CD14-positive monocyte (primary cell): Measurements from ENCODE around the gene LBP. TPM values are rescaled to one million over a fixed set of nuclear protein-coding genes. Genes with fewer than 3 reads are reported as not detected.

Experiments
- DNase-seq, 3 donors: peaks; one replicate each; pipeline ENCODE4 v3.0.0-alpha.2; 2011 to 2022
- H2AFZ ChIP-seq: 2 replicates; pipeline ENCODE4 v1.6.0; 2012; ENCODE audit warnings: mild to moderate bottlenecking, low read depth, low read length, inconsistent platforms; ENCODE audit not compliant: insufficient read depth, poor library complexity, severe bottlenecking
- H3K27ac ChIP-seq, 2 donors: 1 replicate in 1 of 2; 2 replicates in 1 of 2; pipeline ENCODE4 v1.5.1; 2012 to 2013; ENCODE audit warnings: low read length in 2 of 2, control low read depth in 1 of 2, inconsistent platforms in 1 of 2, low read depth in 1 of 2, mild to moderate bottlenecking in 1 of 2
- H3K27me3 ChIP-seq, 2 donors: one replicate each; pipeline versions ENCODE4 v1.6.0 to v1.6.1; 2011 to 2013; ENCODE audit warnings: low read length in 2 of 2; ENCODE audit not compliant: control insufficient read depth in 2 of 2, insufficient read depth in 2 of 2
- H3K36me3 ChIP-seq, 2 donors: replicated peaks in 1 of 2; 1 replicate in 1 of 2; 2 replicates in 1 of 2; pipeline versions ENCODE4 v1.5.1 to v1.6.1; 2012 to 2013; ENCODE audit warnings: low read length in 2 of 2, control low read depth in 1 of 2, inconsistent platforms in 1 of 2, mild to moderate bottlenecking in 1 of 2; ENCODE audit not compliant: insufficient read depth in 2 of 2, control insufficient read depth in 1 of 2
- H3K4me1 ChIP-seq, 2 donors: 1 replicate in 1 of 2; 2 replicates in 1 of 2; pipeline versions ENCODE4 v1.5.1 to v1.6.1; 2012 to 2013; ENCODE audit warnings: low read length in 2 of 2, control low read depth in 1 of 2, inconsistent platforms in 1 of 2, mild to moderate bottlenecking in 1 of 2, moderate library complexity in 1 of 2; ENCODE audit not compliant: insufficient read depth in 2 of 2, control insufficient read depth in 1 of 2
- H3K4me2 ChIP-seq: replicated peaks from 2 replicates; pipeline ENCODE3; 2012; ENCODE audit warnings: low read length, moderate library complexity, mild to moderate bottlenecking; ENCODE audit not compliant: poor library complexity, severe bottlenecking; ENCODE audit errors: extremely low read depth
- H3K4me3 ChIP-seq, 3 experiments: fragments of 200-600 bp in 1 of 3; sonication (generic) in 1 of 3; replicated peaks in 1 of 3; 1 replicate in 2 of 3; 2 replicates in 1 of 3; pipeline ENCODE4 v1.5.1; 2011 to 2013; ENCODE audit warnings: low read length in 3 of 3, mild to moderate bottlenecking in 3 of 3, control low read depth in 2 of 3, low read depth in 2 of 3, inconsistent platforms in 1 of 3, moderate library complexity in 1 of 3
- H3K79me2 ChIP-seq: 2 replicates; pipeline ENCODE4 v1.6.0; 2012; ENCODE audit warnings: mild to moderate bottlenecking, control low read depth, inconsistent platforms, low read length, moderate library complexity; ENCODE audit not compliant: insufficient read depth
- H3K9ac ChIP-seq: 2 replicates; pipeline ENCODE4 v1.6.0; 2017; ENCODE audit warnings: low read length, mild to moderate bottlenecking; ENCODE audit not compliant: insufficient read depth, poor library complexity, severe bottlenecking
- H3K9me3 ChIP-seq, 2 donors: replicated peaks in 1 of 2; 1 replicate in 1 of 2; 2 replicates in 1 of 2; pipeline versions ENCODE4 v1.5.1 to v1.6.1; 2012 to 2013; ENCODE audit warnings: low read length in 2 of 2, control low read depth in 1 of 2; ENCODE audit not compliant: control insufficient read depth in 1 of 2, insufficient read depth in 1 of 2
- H4K20me1 ChIP-seq: 2 replicates; pipeline ENCODE4 v1.6.0; 2012; ENCODE audit warnings: mild to moderate bottlenecking, low read length, control low read depth, moderate library complexity; ENCODE audit not compliant: insufficient read depth
- H3K27ac Mint-ChIP-seq, 7 donors: one replicate each; pipeline ENCODE4 v1.8.0; 2020; ENCODE audit warnings: mild to moderate bottlenecking in 7 of 7, mixed read lengths in 7 of 7, moderate library complexity in 6 of 7, inconsistent platforms in 2 of 7
- H3K27me3 Mint-ChIP-seq, 3 donors: one replicate each; pipeline ENCODE4 v1.8.0; 2021 to 2022; ENCODE audit warnings: low read depth in 3 of 3, mild to moderate bottlenecking in 3 of 3, mixed read lengths in 3 of 3, moderate library complexity in 3 of 3, inconsistent platforms in 1 of 3
- H3K36me3 Mint-ChIP-seq, 2 donors: one replicate each; pipeline ENCODE4 v1.8.0; 2020; ENCODE audit warnings: mixed read lengths in 2 of 2, inconsistent platforms in 1 of 2, mild to moderate bottlenecking in 1 of 2
- H3K4me1 Mint-ChIP-seq: one replicate; pipeline ENCODE4 v1.8.0; 2020; ENCODE audit warnings: mild to moderate bottlenecking, mixed read lengths
- H3K4me3 Mint-ChIP-seq, 2 donors: one replicate each; pipeline ENCODE4 v1.8.0; 2020; ENCODE audit warnings: mild to moderate bottlenecking in 2 of 2, mixed read lengths in 2 of 2, moderate library complexity in 1 of 2
- H3K9me3 Mint-ChIP-seq, 7 donors: one replicate each; pipeline ENCODE4 v1.8.0; 2020 to 2022; ENCODE audit warnings: mixed read lengths in 7 of 7, mild to moderate bottlenecking in 6 of 7, moderate library complexity in 6 of 7, inconsistent platforms in 2 of 7
- CTCF ChIP-seq: fragments of 200-600 bp; IDR thresholded peaks from one replicate; pipeline ENCODE4 v1.8.0; 2022; ENCODE audit warnings: antibody characterized with exemption, mild to moderate bottlenecking
- WGBS: methylation state at CpG from one replicate; pipeline ENCODE4 v1.1.5; 2013; ENCODE audit warnings: missing lambda C conversion rate; ENCODE audit not compliant: insufficient coverage; 5-methylcytosine and 5-hydroxymethylcytosine counted together
- intact Hi-C, 2 donors: fragments of 100-400 bp; cut with micrococcal nuclease; formaldehyde crosslinking; loops; one replicate each; pipeline versions ENCODE4 v1.15.0 to v1.15.1; 2023
- polyA plus RNA-seq, 3 donors: library from polyadenylated mRNA; depleted of rRNA in 1 of 3; unstranded in 2 of 3; stranded (reverse) in 1 of 3; fragments of 300-500 nt in 2 of 3; fragments of >200 nt in 1 of 3; fragmentation: Illumina TruSeq in 2 of 3; gene quantifications; 1 replicate in 2 of 3; 2 replicates in 1 of 3; pipeline ENCODE4 v1.2.3, GENCODE V29; 2012 to 2021

The LBP gene
- polyA plus RNA-seq, 3 donors, result not detected

GRCh38 chr20:38304845-38305447 is 41.3 kb upstream of the LBP start:
- Mint-ChIP-seq H3K27me3 (peaks cover 7 to 20% (median 14%) of the 10 kb centered on the region in 3 donors), H3K36me3 (peaks cover 13 to 18% of the 10 kb centered on the region in 2 donors), H3K9me3 (peaks cover 0 to 3% (median 3%) of the 10 kb centered on the region in 7 donors), H3K4me1 (peaks cover 81% of the 10 kb centered on the region), H3K4me3 (peak overlapping the region; percentile 64 to 81), H3K27ac (peak overlapping the region; percentile 63 to 94 (median 86))
- peak overlapping the region in 1 of 3 experiments; percentile 65 for H3K4me3 ChIP-seq
- H3K27ac ChIP-seq, result peak overlapping the region; percentile 53 to 76
- peak; percentile 66 to 77 (median 69) for DNase-seq
- peak overlapping the region; percentile 39 for H3K9ac ChIP-seq
- no peak overlapping the region for H2AFZ ChIP-seq
- H3K4me1 ChIP-seq, result peaks cover 75 to 79% of the 10 kb centered on the region in 2 donors
- peak; percentile 88 for TF ChIP-seq CTCF
- H3K36me3 ChIP-seq, result peaks cover 0 to 13% of the 10 kb centered on the region in 2 donors
- intact Hi-C loops, result loop anchor here (5.0 to 10.0 kb wide), 3 partner anchors 53 to 250 kb away; no protein-coding TSS in a partner anchor
- no peaks in the 10 kb centered on the region for H4K20me1 ChIP-seq
- H3K9me3 ChIP-seq, result no peaks in the 10 kb centered on the region
- peaks cover 2 to 6% of the 10 kb centered on the region in 2 donors for H3K27me3 ChIP-seq
- H3K4me2 ChIP-seq, result peak overlapping the region; percentile 77
- 33% methylated on average over 6 of the region's 8 CpGs for WGBS
- peaks cover 13% of the 10 kb centered on the region for H3K79me2 ChIP-seq

DNA sequence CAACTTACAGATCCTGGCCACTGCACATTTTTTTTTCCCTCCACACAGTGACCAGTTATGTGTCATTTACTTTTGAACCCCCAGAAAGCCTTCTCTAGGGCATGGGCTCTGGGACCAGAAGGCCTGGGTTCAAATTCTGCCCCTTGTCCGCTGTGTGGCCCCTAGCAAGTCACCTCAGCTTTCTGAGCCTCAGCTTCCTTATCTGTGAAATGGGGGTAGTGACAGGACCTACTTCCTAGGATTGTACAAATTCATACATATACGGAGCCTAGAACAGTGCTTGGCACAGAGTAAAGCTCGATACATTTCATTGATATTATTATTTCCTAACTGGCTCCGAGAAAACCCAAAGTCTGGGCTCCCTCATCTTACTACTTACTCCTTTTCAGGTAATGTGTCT is 40.7 kb upstream of the LBP start:
- peaks cover 76% of the 10 kb centered on the region for H3K4me1 Mint-ChIP-seq
- Histone ChIP-seq H3K79me2 (peaks cover 13% of the 10 kb centered on the region), H4K20me1 (no peaks in the 10 kb centered on the region), H3K36me3 (peaks cover 0 to 15% of the 10 kb centered on the region in 2 donors), H2AFZ (no peak overlapping the region), H3K27ac (no peak overlapping the region), H3K4me3 (no peak overlapping the region), H3K27me3 (peaks cover 2 to 11% of the 10 kb centered on the region in 2 donors), H3K4me1 (peaks cover 69 to 73% of the 10 kb centered on the region in 2 donors), H3K4me2 (no peak overlapping the region), H3K9ac (no peak overlapping the region), H3K9me3 (no peaks in the 10 kb centered on the region)
- peaks cover 18 to 24% of the 10 kb centered on the region in 2 donors for H3K36me3 Mint-ChIP-seq
- peak overlapping the region in 2 of 7 donors; percentile 88 to 94 for H3K27ac Mint-ChIP-seq
- no peak for DNase-seq
- intact Hi-C loops, result loop anchor here in 1 of 2 donors (5.0 to 10.0 kb wide), 2 partner anchors 78 to 251 kb away; no protein-coding TSS in a partner anchor
- peaks cover 0 to 3% (median 3%) of the 10 kb centered on the region in 7 donors for H3K9me3 Mint-ChIP-seq
- no peak for TF ChIP-seq CTCF
- peak overlapping the region in 1 of 2 donors; percentile 81 for H3K4me3 Mint-ChIP-seq
- no CpG with 5 or more reads among the region's 4 CpGs for WGBS
- peaks cover 9 to 24% (median 20%) of the 10 kb centered on the region in 3 donors for H3K27me3 Mint-ChIP-seq
